ENCODE data around the gene CENPP. TPM values are rescaled to one million over a fixed set of nuclear protein-coding genes. Genes with fewer than 3 reads are reported as not detected.

CENPP gene
- total and polyA plus RNA-seq, 4 donors: 0.62 to 8.7 (median 1.3) TPM

DNA sequence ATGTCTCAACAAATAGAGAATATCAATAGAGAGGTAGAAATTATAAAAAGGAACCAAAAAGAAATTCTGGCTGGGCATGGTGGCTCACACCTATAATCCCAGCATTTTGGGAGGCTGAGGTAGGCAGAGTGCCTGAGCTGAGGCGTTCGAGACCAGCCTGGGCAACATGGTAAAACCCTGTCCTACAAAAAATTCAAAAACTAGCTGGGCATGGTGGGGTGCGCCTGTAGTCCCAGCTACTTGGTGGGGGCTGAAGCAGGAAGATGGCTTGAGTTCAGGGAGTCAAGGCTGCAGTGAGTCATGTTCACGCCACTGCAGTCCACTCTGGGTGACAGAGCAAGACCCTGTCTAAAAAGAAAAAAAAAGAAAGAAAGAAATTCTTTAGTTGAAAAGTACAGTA lies 319.3 kb downstream of the CENPP start:
- no peak overlapping the region for H3K27ac ChIP-seq (ENCODE audit: low read depth in 1 of 2, low read length in 2 of 2)
- H3K9me3 ChIP-seq (ENCODE audit: control insufficient read depth in 4 of 4, low read length in 3 of 4): no peaks in the 10 kb centered on the region
- H3K4me1 ChIP-seq (ENCODE audit: control insufficient read depth in 4 of 4, insufficient read depth in 4 of 4, low read length in 3 of 4): no peaks in the 10 kb centered on the region
- no peaks in the 10 kb centered on the region for H3K27me3 ChIP-seq (ENCODE audit: control insufficient read depth in 4 of 4, insufficient read depth in 4 of 4, low read length in 3 of 4)
- H3K36me3 ChIP-seq (ENCODE audit: control insufficient read depth in 4 of 4, insufficient read depth in 3 of 4, low read depth in 1 of 4, low read length in 3 of 4): peaks cover 16 to 76% (median 47%) of the 10 kb centered on the region in 4 donors
- no peak overlapping the region for H3K9ac ChIP-seq (ENCODE audit: low read depth in 1 of 2, low read length in 2 of 2)
- WGBS: 97% methylated on average over 4 of the region's 4 CpGs
- no peak for DNase-seq (ENCODE audit: low spot score)
- H3K4me3 ChIP-seq (ENCODE audit: low read depth in 1 of 3, low read length in 3 of 3): no peak overlapping the region
- TF ChIP-seq SP1 (IDR thresholded peaks at IDR 0.05): no peak

GRCh38 chr9:92647671-92648473 lies 322.1 kb downstream of the CENPP start:
- Histone ChIP-seq H3K4me1 (ENCODE audit: control insufficient read depth in 4 of 4, insufficient read depth in 4 of 4, low read length in 3 of 4) (no peaks in the 10 kb centered on the region), H3K27me3 (ENCODE audit: control insufficient read depth in 4 of 4, insufficient read depth in 4 of 4, low read length in 3 of 4) (no peaks in the 10 kb centered on the region), H3K36me3 (ENCODE audit: control insufficient read depth in 4 of 4, insufficient read depth in 3 of 4, low read depth in 1 of 4, low read length in 3 of 4) (peaks cover 11 to 53% (median 32%) of the 10 kb centered on the region in 4 donors), H3K27ac (ENCODE audit: low read depth in 1 of 2, low read length in 2 of 2) (no peak overlapping the region), H3K9me3 (ENCODE audit: control insufficient read depth in 4 of 4, low read length in 3 of 4) (no peaks in the 10 kb centered on the region), H3K4me3 (ENCODE audit: low read depth in 1 of 3, low read length in 3 of 3) (no peak overlapping the region), H3K9ac (ENCODE audit: low read depth in 1 of 2, low read length in 2 of 2) (no peak overlapping the region)
- no peak for DNase-seq (ENCODE audit: low spot score)
- 90% methylated on average over 11 of the region's 11 CpGs for WGBS
- TF ChIP-seq ATF3 (IDR thresholded peaks at IDR 0.05) (no peak), RXRA (IDR thresholded peaks at IDR 0.05) (no peak), TAF1 (conservative IDR thresholded peaks at IDR 0.05) (no peak), FOXA2 (IDR thresholded peaks at IDR 0.05) (no peak), FOXA1 (IDR thresholded peaks at IDR 0.05) (no peak), JUND (IDR thresholded peaks at IDR 0.05) (no peak), YY1 (IDR thresholded peaks at IDR 0.05) (no peak), HNF4G (IDR thresholded peaks at IDR 0.05) (no peak), ZBTB33 (IDR thresholded peaks at IDR 0.05) (no peak)
- TF ChIP-seq, protein P1, sequence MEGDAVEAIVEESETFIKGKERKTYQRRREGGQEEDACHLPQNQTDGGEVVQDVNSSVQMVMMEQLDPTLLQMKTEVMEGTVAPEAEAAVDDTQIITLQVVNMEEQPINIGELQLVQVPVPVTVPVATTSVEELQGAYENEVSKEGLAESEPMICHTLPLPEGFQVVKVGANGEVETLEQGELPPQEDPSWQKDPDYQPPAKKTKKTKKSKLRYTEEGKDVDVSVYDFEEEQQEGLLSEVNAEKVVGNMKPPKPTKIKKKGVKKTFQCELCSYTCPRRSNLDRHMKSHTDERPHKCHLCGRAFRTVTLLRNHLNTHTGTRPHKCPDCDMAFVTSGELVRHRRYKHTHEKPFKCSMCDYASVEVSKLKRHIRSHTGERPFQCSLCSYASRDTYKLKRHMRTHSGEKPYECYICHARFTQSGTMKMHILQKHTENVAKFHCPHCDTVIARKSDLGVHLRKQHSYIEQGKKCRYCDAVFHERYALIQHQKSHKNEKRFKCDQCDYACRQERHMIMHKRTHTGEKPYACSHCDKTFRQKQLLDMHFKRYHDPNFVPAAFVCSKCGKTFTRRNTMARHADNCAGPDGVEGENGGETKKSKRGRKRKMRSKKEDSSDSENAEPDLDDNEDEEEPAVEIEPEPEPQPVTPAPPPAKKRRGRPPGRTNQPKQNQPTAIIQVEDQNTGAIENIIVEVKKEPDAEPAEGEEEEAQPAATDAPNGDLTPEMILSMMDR (IDR thresholded peaks at IDR 0.05; ENCODE audit: low read depth, low read length, missing input control): no peak
- TF ChIP-seq, protein P2, sequence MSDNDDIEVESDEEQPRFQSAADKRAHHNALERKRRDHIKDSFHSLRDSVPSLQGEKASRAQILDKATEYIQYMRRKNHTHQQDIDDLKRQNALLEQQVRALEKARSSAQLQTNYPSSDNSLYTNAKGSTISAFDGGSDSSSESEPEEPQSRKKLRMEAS (IDR thresholded peaks at IDR 0.05): no peak

DNA sequence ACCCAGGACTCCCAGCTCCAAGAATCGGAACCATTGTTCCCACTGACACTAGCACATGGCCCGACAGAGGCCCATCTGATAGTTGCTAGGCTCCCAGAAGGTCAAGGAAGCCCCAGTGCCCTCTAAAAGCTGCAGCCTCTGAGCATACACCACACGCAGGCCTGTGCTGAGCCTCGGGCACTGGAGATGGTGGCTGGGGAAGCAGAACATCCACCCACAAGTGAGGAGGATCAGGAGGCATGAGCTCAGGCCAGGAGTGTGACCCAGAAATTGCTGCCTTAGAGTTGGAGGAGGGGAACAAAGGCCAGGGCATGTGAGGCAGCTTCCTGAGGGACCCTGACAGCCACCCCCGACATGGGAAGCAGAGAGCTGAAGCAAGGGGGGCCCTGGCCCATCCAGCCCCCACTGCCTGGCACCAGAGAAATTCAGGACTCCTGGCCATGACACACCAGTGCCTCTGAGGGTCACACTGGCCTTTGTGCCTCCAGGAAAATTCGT lies 322.8 kb downstream of the CENPP start:
- Histone ChIP-seq H3K36me3 (ENCODE audit: control insufficient read depth in 4 of 4, insufficient read depth in 3 of 4, low read depth in 1 of 4, low read length in 3 of 4) (peaks cover 11 to 46% (median 28%) of the 10 kb centered on the region in 4 donors), H3K27ac (ENCODE audit: low read depth in 1 of 2, low read length in 2 of 2) (no peak overlapping the region), H3K4me1 (ENCODE audit: control insufficient read depth in 4 of 4, insufficient read depth in 4 of 4, low read length in 3 of 4) (no peaks in the 10 kb centered on the region), H3K9me3 (ENCODE audit: control insufficient read depth in 4 of 4, low read length in 3 of 4) (no peaks in the 10 kb centered on the region), H3K27me3 (ENCODE audit: control insufficient read depth in 4 of 4, insufficient read depth in 4 of 4, low read length in 3 of 4) (no peaks in the 10 kb centered on the region), H3K4me3 (ENCODE audit: low read depth in 1 of 3, low read length in 3 of 3) (no peak overlapping the region), H3K9ac (ENCODE audit: low read depth in 1 of 2, low read length in 2 of 2) (no peak overlapping the region)
- 84% methylated on average over 6 of the region's 6 CpGs for WGBS
- no peak for DNase-seq (ENCODE audit: low spot score)
- TF ChIP-seq SP1 (IDR thresholded peaks at IDR 0.05): no peak
- TF ChIP-seq FOXA2 (IDR thresholded peaks at IDR 0.05): no peak
- TF ChIP-seq, protein P1 (IDR thresholded peaks at IDR 0.05; ENCODE audit: low read depth, low read length, missing input control): no peak
- TF ChIP-seq, protein P3, sequence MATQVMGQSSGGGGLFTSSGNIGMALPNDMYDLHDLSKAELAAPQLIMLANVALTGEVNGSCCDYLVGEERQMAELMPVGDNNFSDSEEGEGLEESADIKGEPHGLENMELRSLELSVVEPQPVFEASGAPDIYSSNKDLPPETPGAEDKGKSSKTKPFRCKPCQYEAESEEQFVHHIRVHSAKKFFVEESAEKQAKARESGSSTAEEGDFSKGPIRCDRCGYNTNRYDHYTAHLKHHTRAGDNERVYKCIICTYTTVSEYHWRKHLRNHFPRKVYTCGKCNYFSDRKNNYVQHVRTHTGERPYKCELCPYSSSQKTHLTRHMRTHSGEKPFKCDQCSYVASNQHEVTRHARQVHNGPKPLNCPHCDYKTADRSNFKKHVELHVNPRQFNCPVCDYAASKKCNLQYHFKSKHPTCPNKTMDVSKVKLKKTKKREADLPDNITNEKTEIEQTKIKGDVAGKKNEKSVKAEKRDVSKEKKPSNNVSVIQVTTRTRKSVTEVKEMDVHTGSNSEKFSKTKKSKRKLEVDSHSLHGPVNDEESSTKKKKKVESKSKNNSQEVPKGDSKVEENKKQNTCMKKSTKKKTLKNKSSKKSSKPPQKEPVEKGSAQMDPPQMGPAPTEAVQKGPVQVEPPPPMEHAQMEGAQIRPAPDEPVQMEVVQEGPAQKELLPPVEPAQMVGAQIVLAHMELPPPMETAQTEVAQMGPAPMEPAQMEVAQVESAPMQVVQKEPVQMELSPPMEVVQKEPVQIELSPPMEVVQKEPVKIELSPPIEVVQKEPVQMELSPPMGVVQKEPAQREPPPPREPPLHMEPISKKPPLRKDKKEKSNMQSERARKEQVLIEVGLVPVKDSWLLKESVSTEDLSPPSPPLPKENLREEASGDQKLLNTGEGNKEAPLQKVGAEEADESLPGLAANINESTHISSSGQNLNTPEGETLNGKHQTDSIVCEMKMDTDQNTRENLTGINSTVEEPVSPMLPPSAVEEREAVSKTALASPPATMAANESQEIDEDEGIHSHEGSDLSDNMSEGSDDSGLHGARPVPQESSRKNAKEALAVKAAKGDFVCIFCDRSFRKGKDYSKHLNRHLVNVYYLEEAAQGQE (IDR thresholded peaks at IDR 0.05): no peak
- no peak for TF ChIP-seq RXRA (IDR thresholded peaks at IDR 0.05)
- no peak for TF ChIP-seq JUND (IDR thresholded peaks at IDR 0.05)
- TF ChIP-seq NR2F2 (IDR thresholded peaks at IDR 0.05): no peak
- no peak for TF ChIP-seq GABPA (IDR thresholded peaks at IDR 0.05 in 1 of 2, conservative IDR thresholded peaks at IDR 0.05 in 1 of 2)
